ES-I3 (cell line): ENCODE data around the gene PTPRC.
"Not testable (repeated sequence)": the region's sequence is repeated elsewhere in the genome, so short reads cannot be mapped to it uniquely, and the experiment has no call there.

Experiments used
- H3K36me3 ChIP-seq: 2 replicates; pipeline ENCODE4 v1.6.1; 2013; ENCODE audit warnings: mild to moderate bottlenecking, low read length, control low read depth, moderate library complexity; ENCODE audit not compliant: insufficient read depth
- H3K4me1 ChIP-seq: 2 replicates; pipeline ENCODE4 v1.6.1; 2013; ENCODE audit warnings: mild to moderate bottlenecking, control low read depth, low read length; ENCODE audit not compliant: insufficient read depth
- H3K9ac ChIP-seq: 2 replicates; pipeline ENCODE4 v1.6.1; 2013; ENCODE audit warnings: low read depth, mild to moderate bottlenecking, low read length, moderate library complexity
- H3K9me3 ChIP-seq: 2 replicates; pipeline ENCODE4 v1.6.1; 2013; ENCODE audit warnings: mild to moderate bottlenecking, low read length, moderate library complexity; ENCODE audit not compliant: control insufficient read depth, insufficient read depth

Gene PTPRC

DNA sequence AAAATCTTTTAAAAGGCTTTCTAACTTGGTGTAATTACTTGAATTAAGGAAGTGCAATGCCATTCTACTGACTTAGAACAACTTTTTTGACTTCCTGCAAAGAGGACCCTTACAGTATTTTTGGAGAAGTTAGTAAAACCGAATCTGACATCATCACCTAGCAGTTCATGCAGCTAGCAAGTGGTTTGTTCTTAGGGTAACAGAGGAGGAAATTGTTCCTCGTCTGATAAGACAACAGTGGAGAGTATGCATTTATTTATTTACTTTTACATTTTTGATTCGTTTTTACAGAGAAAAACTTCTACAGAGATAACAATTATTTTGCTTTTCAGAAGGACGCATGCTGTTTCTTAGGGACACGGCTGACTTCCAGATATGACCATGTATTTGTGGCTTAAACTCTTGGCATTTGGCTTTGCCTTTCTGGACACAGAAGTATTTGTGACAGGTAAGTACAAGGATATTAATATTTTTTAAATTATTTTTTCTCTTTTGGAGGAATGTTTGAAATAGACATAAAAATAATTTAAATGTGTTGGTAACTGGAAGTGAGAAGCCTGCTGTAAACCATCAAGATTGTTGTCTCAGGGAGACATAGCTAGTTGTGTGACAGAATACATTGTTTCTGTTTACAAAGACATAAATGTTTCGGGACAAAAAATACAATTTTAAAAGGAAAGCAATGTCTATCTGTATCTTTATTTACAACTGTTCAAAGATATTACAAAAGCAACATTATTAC, at the start of gene PTPRC:
Gene PTPRC (plus strand): TSS at position 147 of the 742 bp plus-strand sequence. CDS start 229 bp downstream, at position 376.
- no peaks in the 10 kb centered on the region for H3K4me1 ChIP-seq
- no peaks in the 10 kb centered on the region for H3K36me3 ChIP-seq
- H3K9ac ChIP-seq, result no peak within 1 kb of the TSS
- no peaks in the 10 kb centered on the region; the same call in 1 of the 2 replicates for H3K9me3 ChIP-seq

GRCh38 chr1:198590454-198590853, 48.4 kb upstream of the PTPRC start:
- peaks cover 2% of the 10 kb centered on the region for H3K9me3 ChIP-seq
- no peaks in the 10 kb centered on the region for H3K4me1 ChIP-seq
- H3K36me3 ChIP-seq, result no peaks in the 10 kb centered on the region
- H3K9ac ChIP-seq, result no peak overlapping the region

GRCh38 chr1:198595765-198596164, 43.1 kb upstream of the PTPRC start:
- no peaks in the 10 kb centered on the region for H3K4me1 ChIP-seq
- H3K9me3 ChIP-seq, result peaks cover 8% of the 10 kb centered on the region; the same call in 1 of the 2 replicates
- no peaks in the 10 kb centered on the region; the same call in 1 of the 2 replicates for H3K36me3 ChIP-seq
- no peak overlapping the region for H3K9ac ChIP-seq

DNA sequence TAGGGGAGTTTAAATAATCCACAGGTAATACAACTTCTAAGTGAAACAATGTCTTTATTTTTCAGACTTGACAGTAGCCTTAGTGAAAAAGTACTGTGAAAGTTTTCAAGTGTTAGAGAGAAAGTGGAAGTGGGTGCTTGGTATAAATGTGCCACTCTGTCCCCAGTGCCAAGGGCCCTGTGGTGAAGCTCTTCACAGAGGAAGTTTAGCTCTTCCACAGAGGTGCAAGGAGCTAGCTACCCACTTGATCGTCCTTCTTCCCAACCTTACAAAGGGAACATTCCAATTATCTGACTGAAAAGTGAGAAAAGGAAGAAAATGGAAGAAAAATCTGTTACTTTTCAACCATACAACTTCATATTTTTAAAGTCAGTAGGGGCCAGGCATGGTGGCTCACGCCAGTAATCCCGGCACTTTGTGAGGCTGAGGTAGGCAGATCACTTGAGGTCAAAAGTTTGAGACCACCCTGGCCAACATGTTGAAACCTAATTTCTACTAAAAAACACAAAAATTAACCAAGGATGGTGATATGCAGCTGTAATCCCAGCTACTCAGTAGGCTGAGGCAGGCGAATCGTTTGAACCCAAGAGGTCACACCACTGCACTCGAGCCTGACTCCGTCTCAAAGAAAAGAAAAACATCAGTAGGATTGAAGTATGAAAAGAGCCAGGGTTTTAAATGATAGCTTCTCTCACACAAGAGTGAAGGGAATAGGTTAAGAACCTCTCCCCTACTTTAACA, 41.0 kb upstream of the PTPRC start:
- peaks cover 8% of the 10 kb centered on the region; the same call in 1 of the 2 replicates for H3K9me3 ChIP-seq
- no peaks in the 10 kb centered on the region; the same call in 1 of the 2 replicates for H3K36me3 ChIP-seq
- no peak overlapping the region for H3K9ac ChIP-seq
- H3K4me1 ChIP-seq, result peaks cover 4% of the 10 kb centered on the region; the same call in 1 of the 2 replicates

DNA sequence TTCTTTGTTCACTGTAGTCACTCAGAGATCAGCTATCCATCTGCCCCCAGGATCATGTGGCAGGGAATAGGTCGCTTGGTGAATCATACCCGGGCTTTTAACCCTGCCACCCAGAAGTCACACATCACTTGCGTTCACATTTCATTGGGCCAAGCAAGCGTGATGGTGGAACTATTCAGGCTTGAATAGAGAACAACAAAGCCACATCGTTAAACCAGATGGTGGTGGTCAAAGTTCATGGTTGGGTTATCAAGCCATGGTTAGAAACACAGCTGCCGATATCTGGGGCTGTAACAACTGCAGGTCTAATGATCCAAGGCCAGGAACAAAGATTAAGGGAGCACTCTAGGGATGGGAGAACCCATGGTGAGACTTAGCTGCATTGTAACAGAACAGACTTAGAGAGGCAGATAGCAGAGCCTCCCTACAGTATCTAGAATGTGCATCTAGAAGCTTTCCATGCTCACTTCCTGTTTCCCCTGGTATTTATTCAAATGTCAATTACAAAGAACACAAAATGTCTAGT, 40.0 kb upstream of the PTPRC start:
- Histone ChIP-seq H3K9me3 (peaks cover 8% of the 10 kb centered on the region; the same call in 1 of the 2 replicates), H3K4me1 (peaks cover 4% of the 10 kb centered on the region; the same call in 1 of the 2 replicates), H3K9ac (no peak overlapping the region), H3K36me3 (no peaks in the 10 kb centered on the region; the same call in 1 of the 2 replicates)

- Histone ChIP-seq H3K36me3 (no peaks in the 10 kb centered on the region; the same call in 1 of the 2 replicates), H3K9ac (no peak overlapping the region), H3K4me1 (peaks cover 4% of the 10 kb centered on the region; the same call in 1 of the 2 replicates), H3K9me3 (peaks cover 8% of the 10 kb centered on the region; the same call in 1 of the 2 replicates)
These were observed 39.1 kb upstream of the PTPRC start for GRCh38 chr1:198599749-198600148.

DNA sequence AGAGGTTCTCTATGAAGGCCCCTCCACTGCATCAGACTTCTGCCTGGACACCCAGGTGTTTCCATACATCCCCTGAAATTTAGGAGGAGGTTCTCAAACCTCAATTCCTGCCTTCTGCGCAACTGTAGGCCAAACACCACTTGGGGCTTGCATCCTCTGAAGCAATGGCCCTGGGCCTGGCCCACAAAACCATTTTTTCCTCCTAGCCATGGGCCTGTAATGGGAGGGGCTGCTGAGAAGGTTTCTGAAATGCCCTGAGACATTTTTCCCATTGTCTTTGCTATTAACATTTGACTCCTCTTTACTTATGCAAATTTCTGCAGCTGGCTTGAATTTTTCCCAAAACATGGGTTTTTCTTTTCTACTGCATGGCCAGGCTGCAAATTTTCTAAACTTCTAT, 37.9 kb upstream of the PTPRC start:
- peaks cover 8% of the 10 kb centered on the region for H3K4me1 ChIP-seq
- H3K9me3 ChIP-seq, result peaks cover 8% of the 10 kb centered on the region; the same call in 1 of the 2 replicates
- H3K36me3 ChIP-seq, result no peaks in the 10 kb centered on the region; the same call in 1 of the 2 replicates

DNA sequence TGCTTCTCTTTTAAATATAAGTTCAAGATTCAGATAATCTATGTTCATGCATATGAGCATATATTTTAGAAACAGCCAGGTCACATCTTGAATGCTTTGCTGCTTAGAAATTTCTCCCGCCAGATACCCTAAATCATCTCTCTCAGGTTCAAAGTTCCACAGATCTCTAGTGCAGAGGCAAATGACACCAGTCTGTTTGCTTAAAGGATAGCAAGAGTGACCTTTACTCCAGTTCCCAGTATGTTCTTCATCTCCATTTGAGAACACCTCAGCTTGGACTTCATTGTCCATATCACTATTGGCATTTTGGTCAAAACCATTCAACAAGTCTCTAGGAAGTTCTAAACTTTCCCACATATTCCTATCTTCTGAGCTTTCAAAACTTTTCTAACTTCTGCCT, 37.5 kb upstream of the PTPRC start:
- not testable (repeated sequence) for H3K9me3 ChIP-seq, H3K36me3 ChIP-seq, H3K9ac ChIP-seq
- H3K4me1 ChIP-seq, result peaks cover 12% of the 10 kb centered on the region

More for the DNA sequence above, 37.9 kb upstream of the PTPRC start:
- H3K9ac ChIP-seq, result no peak overlapping the region

GRCh38 chr1:198601936-198602889, 36.6 kb upstream of the PTPRC start:
- Histone ChIP-seq H3K36me3 (no peaks in the 10 kb centered on the region; the same call in 1 of the 2 replicates), H3K9ac (no peak overlapping the region), H3K9me3 (peaks cover 8% of the 10 kb centered on the region; the same call in 1 of the 2 replicates), H3K4me1 (peaks cover 12% of the 10 kb centered on the region)

- Histone ChIP-seq H3K9me3 (peaks cover 7% of the 10 kb centered on the region; the same call in 1 of the 2 replicates), H3K4me1 (peaks cover 12% of the 10 kb centered on the region), H3K36me3 (no peaks in the 10 kb centered on the region), H3K9ac (no peak overlapping the region)
These were observed 33.9 kb upstream of the PTPRC start for GRCh38 chr1:198604975-198605374.

DNA sequence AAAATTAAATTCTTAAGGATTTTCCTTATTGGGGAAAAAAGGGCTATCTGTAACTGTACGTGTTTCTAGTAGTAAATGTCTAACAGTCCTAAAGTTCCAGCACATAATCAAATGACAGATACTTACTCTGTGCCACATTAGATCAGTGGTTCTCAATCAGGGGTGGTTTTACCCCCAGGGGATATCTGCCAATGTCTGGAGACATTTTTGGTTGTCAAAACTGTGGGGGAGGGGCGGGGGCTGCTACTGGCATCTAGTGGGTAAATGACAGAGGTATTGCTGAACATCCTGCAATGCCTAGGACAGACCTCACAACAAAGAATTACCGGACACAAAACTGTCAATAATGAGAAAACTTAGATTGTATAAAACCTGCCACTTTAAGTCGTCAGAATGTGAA, 33.4 kb upstream of the PTPRC start:
- H3K9me3 ChIP-seq, result peaks cover 3% of the 10 kb centered on the region; the same call in 1 of the 2 replicates
- no peak overlapping the region for H3K9ac ChIP-seq
- H3K4me1 ChIP-seq, result peaks cover 12% of the 10 kb centered on the region

GRCh38 chr1:198606020-198606438, 32.8 kb upstream of the PTPRC start:
- no peaks in the 10 kb centered on the region for H3K36me3 ChIP-seq
- peaks cover 12% of the 10 kb centered on the region for H3K4me1 ChIP-seq
- H3K9me3 ChIP-seq, result no peaks in the 10 kb centered on the region
- no peak overlapping the region for H3K9ac ChIP-seq

More for the DNA sequence above, 33.4 kb upstream of the PTPRC start:
- H3K36me3 ChIP-seq, result no peaks in the 10 kb centered on the region

- H3K36me3 ChIP-seq, result no peaks in the 10 kb centered on the region
- no peaks in the 10 kb centered on the region for H3K9me3 ChIP-seq
- H3K9ac ChIP-seq, result no peak overlapping the region
- peaks cover 8% of the 10 kb centered on the region; the same call in 1 of the 2 replicates for H3K4me1 ChIP-seq
These were observed 31.1 kb upstream of the PTPRC start for GRCh38 chr1:198607714-198608113.
